CD14-positive monocyte (primary cell): ENCODE measurements around the gene MED14. TPM values are rescaled to one million over a fixed set of nuclear protein-coding genes. Genes with fewer than 3 reads are reported as not detected.

Source experiments
- DNase-seq, 3 donors: peaks; one replicate each; pipeline ENCODE4 v3.0.0-alpha.2; 2011 to 2022
- H2AFZ ChIP-seq: 2 replicates; pipeline ENCODE4 v1.6.0; 2012; ENCODE audit warnings: mild to moderate bottlenecking, low read depth, low read length, inconsistent platforms; ENCODE audit not compliant: insufficient read depth, poor library complexity, severe bottlenecking
- H3K27ac ChIP-seq, 2 donors: 1 replicate in 1 of 2; 2 replicates in 1 of 2; pipeline ENCODE4 v1.5.1; 2012 to 2013; ENCODE audit warnings: low read length in 2 of 2, control low read depth in 1 of 2, inconsistent platforms in 1 of 2, low read depth in 1 of 2, mild to moderate bottlenecking in 1 of 2
- H3K27me3 ChIP-seq, 2 donors: one replicate each; pipeline versions ENCODE4 v1.6.0 to v1.6.1; 2011 to 2013; ENCODE audit warnings: low read length in 2 of 2; ENCODE audit not compliant: control insufficient read depth in 2 of 2, insufficient read depth in 2 of 2
- H3K36me3 ChIP-seq, 2 donors: replicated peaks in 1 of 2; 1 replicate in 1 of 2; 2 replicates in 1 of 2; pipeline versions ENCODE4 v1.5.1 to v1.6.1; 2012 to 2013; ENCODE audit warnings: low read length in 2 of 2, control low read depth in 1 of 2, inconsistent platforms in 1 of 2, mild to moderate bottlenecking in 1 of 2; ENCODE audit not compliant: insufficient read depth in 2 of 2, control insufficient read depth in 1 of 2
- H3K4me1 ChIP-seq, 2 donors: 1 replicate in 1 of 2; 2 replicates in 1 of 2; pipeline versions ENCODE4 v1.5.1 to v1.6.1; 2012 to 2013; ENCODE audit warnings: low read length in 2 of 2, control low read depth in 1 of 2, inconsistent platforms in 1 of 2, mild to moderate bottlenecking in 1 of 2, moderate library complexity in 1 of 2; ENCODE audit not compliant: insufficient read depth in 2 of 2, control insufficient read depth in 1 of 2
- H3K4me2 ChIP-seq: replicated peaks from 2 replicates; pipeline ENCODE3; 2012; ENCODE audit warnings: low read length, moderate library complexity, mild to moderate bottlenecking; ENCODE audit not compliant: poor library complexity, severe bottlenecking; ENCODE audit errors: extremely low read depth
- H3K4me3 ChIP-seq, 3 experiments: fragments of 200-600 bp in 1 of 3; sonication (generic) in 1 of 3; replicated peaks in 1 of 3; 1 replicate in 2 of 3; 2 replicates in 1 of 3; pipeline ENCODE4 v1.5.1; 2011 to 2013; ENCODE audit warnings: low read length in 3 of 3, mild to moderate bottlenecking in 3 of 3, control low read depth in 2 of 3, low read depth in 2 of 3, inconsistent platforms in 1 of 3, moderate library complexity in 1 of 3
- H3K79me2 ChIP-seq: 2 replicates; pipeline ENCODE4 v1.6.0; 2012; ENCODE audit warnings: mild to moderate bottlenecking, control low read depth, inconsistent platforms, low read length, moderate library complexity; ENCODE audit not compliant: insufficient read depth
- H3K9ac ChIP-seq: 2 replicates; pipeline ENCODE4 v1.6.0; 2017; ENCODE audit warnings: low read length, mild to moderate bottlenecking; ENCODE audit not compliant: insufficient read depth, poor library complexity, severe bottlenecking
- H3K9me3 ChIP-seq, 2 donors: replicated peaks in 1 of 2; 1 replicate in 1 of 2; 2 replicates in 1 of 2; pipeline versions ENCODE4 v1.5.1 to v1.6.1; 2012 to 2013; ENCODE audit warnings: low read length in 2 of 2, control low read depth in 1 of 2; ENCODE audit not compliant: control insufficient read depth in 1 of 2, insufficient read depth in 1 of 2
- H4K20me1 ChIP-seq: 2 replicates; pipeline ENCODE4 v1.6.0; 2012; ENCODE audit warnings: mild to moderate bottlenecking, low read length, control low read depth, moderate library complexity; ENCODE audit not compliant: insufficient read depth
- H3K27ac Mint-ChIP-seq, 7 donors: one replicate each; pipeline ENCODE4 v1.8.0; 2020; ENCODE audit warnings: mild to moderate bottlenecking in 7 of 7, mixed read lengths in 7 of 7, moderate library complexity in 6 of 7, inconsistent platforms in 2 of 7
- H3K27me3 Mint-ChIP-seq, 3 donors: one replicate each; pipeline ENCODE4 v1.8.0; 2021 to 2022; ENCODE audit warnings: low read depth in 3 of 3, mild to moderate bottlenecking in 3 of 3, mixed read lengths in 3 of 3, moderate library complexity in 3 of 3, inconsistent platforms in 1 of 3
- H3K36me3 Mint-ChIP-seq, 2 donors: one replicate each; pipeline ENCODE4 v1.8.0; 2020; ENCODE audit warnings: mixed read lengths in 2 of 2, inconsistent platforms in 1 of 2, mild to moderate bottlenecking in 1 of 2
- H3K4me1 Mint-ChIP-seq: one replicate; pipeline ENCODE4 v1.8.0; 2020; ENCODE audit warnings: mild to moderate bottlenecking, mixed read lengths
- H3K4me3 Mint-ChIP-seq, 2 donors: one replicate each; pipeline ENCODE4 v1.8.0; 2020; ENCODE audit warnings: mild to moderate bottlenecking in 2 of 2, mixed read lengths in 2 of 2, moderate library complexity in 1 of 2
- H3K9me3 Mint-ChIP-seq, 7 donors: one replicate each; pipeline ENCODE4 v1.8.0; 2020 to 2022; ENCODE audit warnings: mixed read lengths in 7 of 7, mild to moderate bottlenecking in 6 of 7, moderate library complexity in 6 of 7, inconsistent platforms in 2 of 7
- CTCF ChIP-seq: fragments of 200-600 bp; IDR thresholded peaks from one replicate; pipeline ENCODE4 v1.8.0; 2022; ENCODE audit warnings: antibody characterized with exemption, mild to moderate bottlenecking
- WGBS: methylation state at CpG from one replicate; pipeline ENCODE4 v1.1.5; 2013; ENCODE audit warnings: missing lambda C conversion rate; ENCODE audit not compliant: insufficient coverage; 5-methylcytosine and 5-hydroxymethylcytosine counted together
- intact Hi-C, 2 donors: fragments of 100-400 bp; cut with micrococcal nuclease; formaldehyde crosslinking; loops; one replicate each; pipeline versions ENCODE4 v1.15.0 to v1.15.1; 2023
- polyA plus RNA-seq, 3 donors: library from polyadenylated mRNA; depleted of rRNA in 1 of 3; unstranded in 2 of 3; stranded (reverse) in 1 of 3; fragments of 300-500 nt in 2 of 3; fragments of >200 nt in 1 of 3; fragmentation: Illumina TruSeq in 2 of 3; gene quantifications; 1 replicate in 2 of 3; 2 replicates in 1 of 3; pipeline ENCODE4 v1.2.3, GENCODE V29; 2012 to 2021

Gene MED14
- polyA plus RNA-seq, 3 donors: 3.6 to 20.4 (median 6.8) TPM

- Histone ChIP-seq H3K27me3 (peaks cover 0 to 32% of the 10 kb centered on the region in 2 donors), H2AFZ (no peak overlapping the region), H3K36me3 (no peaks in the 10 kb centered on the region), H4K20me1 (no peaks in the 10 kb centered on the region), H3K4me1 (no peaks in the 10 kb centered on the region), H3K27ac (no peak overlapping the region), H3K9ac (no peak overlapping the region), H3K9me3 (no peaks in the 10 kb centered on the region), H3K4me2 (no peak overlapping the region), H3K79me2 (no peaks in the 10 kb centered on the region), H3K4me3 (no peak overlapping the region)
- Mint-ChIP-seq H3K27ac (no peak overlapping the region), H3K4me3 (no peak overlapping the region), H3K9me3 (peaks cover 0 to 12% (median 4%) of the 10 kb centered on the region in 7 donors), H3K4me1 (no peaks in the 10 kb centered on the region), H3K36me3 (no peaks in the 10 kb centered on the region), H3K27me3 (peaks cover 0 to 41% (median 1%) of the 10 kb centered on the region in 3 donors)
- DNase-seq: no peak
- no CpG with 5 or more reads among the region's 1 CpG for WGBS
- no peak for TF ChIP-seq CTCF
- intact Hi-C loops: no loop called here
Measured at GRCh38 chrX:40761762-40762161, 26.4 kb upstream of the MED14 start.

GRCh38 chrX:40759374-40759773 is 24.0 kb upstream of the MED14 start:
- H3K27me3 ChIP-seq: peaks cover 0 to 29% of the 10 kb centered on the region in 2 donors
- peaks cover 0 to 46% (median 1%) of the 10 kb centered on the region in 3 donors for H3K27me3 Mint-ChIP-seq
- no peak overlapping the region for H3K4me3 Mint-ChIP-seq
- H3K79me2 ChIP-seq: no peaks in the 10 kb centered on the region
- H3K27ac ChIP-seq: no peak overlapping the region
- peaks cover 0 to 3% (median 0%) of the 10 kb centered on the region in 7 donors for H3K9me3 Mint-ChIP-seq
- no peak overlapping the region for H2AFZ ChIP-seq
- H3K9ac ChIP-seq: no peak overlapping the region
- H3K36me3 ChIP-seq: no peaks in the 10 kb centered on the region
- no peak overlapping the region for H3K4me2 ChIP-seq
- H3K4me1 ChIP-seq: no peaks in the 10 kb centered on the region
- H3K36me3 Mint-ChIP-seq: no peaks in the 10 kb centered on the region
- no peak for TF ChIP-seq CTCF
- no CpG with 5 or more reads among the region's 1 CpG for WGBS
- H3K4me1 Mint-ChIP-seq: no peaks in the 10 kb centered on the region
- intact Hi-C loops: no loop called here
- DNase-seq: no peak
- no peak overlapping the region for H3K27ac Mint-ChIP-seq
- H3K4me3 ChIP-seq: no peak overlapping the region
- H3K9me3 ChIP-seq: no peaks in the 10 kb centered on the region
- no peaks in the 10 kb centered on the region for H4K20me1 ChIP-seq
